Sigmoid colon (tissue), 3 donors: Measurements from ENCODE around the gene CORO2B.

Experiments used
- POLR2A ChIP-seq, 2 donors: fragments of 450-650 bp; IDR thresholded peaks; one replicate each; pipeline ENCODE4 v1.6.1; 2016; ENCODE audit warnings: antibody characterized with exemption in 2 of 2, mild to moderate bottlenecking in 2 of 2, moderate library complexity in 2 of 2
- TF ChIP-seq, protein P1 (sequence below), 4 experiments: fragments of 450-650 bp in 3 of 4; fragments of 200-600 bp in 1 of 4; IDR thresholded peaks; one replicate each; pipeline ENCODE4 v1.5.1; 2016 to 2019; ENCODE audit warnings: antibody characterized with exemption in 4 of 4, mild to moderate bottlenecking in 3 of 4, moderate library complexity in 2 of 4

DNA sequence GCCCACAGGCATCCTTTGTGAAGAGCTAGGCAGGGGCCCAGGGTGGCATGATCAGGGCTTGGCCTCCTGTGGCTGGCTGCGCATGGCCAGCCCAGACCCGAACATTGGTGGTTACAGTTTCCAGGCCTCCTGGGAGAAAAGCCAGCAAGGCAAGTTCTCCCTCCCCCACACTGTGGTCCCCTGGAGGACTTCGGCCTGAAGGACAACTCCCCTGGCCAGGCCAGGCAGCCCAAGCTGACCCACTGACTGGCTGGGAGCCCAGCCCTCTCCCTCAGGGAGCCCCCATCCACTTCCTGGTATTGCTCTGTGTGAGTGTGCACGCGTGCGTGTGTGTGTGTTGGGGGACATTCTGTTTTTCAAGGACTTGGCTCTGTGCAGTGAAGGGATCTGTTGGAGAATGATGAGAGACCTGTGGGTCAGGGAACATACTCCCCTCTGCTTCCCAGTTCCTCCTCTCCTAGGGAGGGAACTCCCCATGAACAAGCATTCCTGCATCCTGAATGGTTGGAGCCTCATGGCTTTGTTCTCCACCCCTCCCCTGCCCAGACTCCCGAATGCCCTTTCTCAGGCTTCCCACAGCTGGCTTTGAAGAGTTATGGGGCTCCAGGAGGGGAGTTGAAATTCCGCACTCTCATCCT is 29.5 kb downstream of the CORO2B start:
- TF ChIP-seq, protein P1, sequence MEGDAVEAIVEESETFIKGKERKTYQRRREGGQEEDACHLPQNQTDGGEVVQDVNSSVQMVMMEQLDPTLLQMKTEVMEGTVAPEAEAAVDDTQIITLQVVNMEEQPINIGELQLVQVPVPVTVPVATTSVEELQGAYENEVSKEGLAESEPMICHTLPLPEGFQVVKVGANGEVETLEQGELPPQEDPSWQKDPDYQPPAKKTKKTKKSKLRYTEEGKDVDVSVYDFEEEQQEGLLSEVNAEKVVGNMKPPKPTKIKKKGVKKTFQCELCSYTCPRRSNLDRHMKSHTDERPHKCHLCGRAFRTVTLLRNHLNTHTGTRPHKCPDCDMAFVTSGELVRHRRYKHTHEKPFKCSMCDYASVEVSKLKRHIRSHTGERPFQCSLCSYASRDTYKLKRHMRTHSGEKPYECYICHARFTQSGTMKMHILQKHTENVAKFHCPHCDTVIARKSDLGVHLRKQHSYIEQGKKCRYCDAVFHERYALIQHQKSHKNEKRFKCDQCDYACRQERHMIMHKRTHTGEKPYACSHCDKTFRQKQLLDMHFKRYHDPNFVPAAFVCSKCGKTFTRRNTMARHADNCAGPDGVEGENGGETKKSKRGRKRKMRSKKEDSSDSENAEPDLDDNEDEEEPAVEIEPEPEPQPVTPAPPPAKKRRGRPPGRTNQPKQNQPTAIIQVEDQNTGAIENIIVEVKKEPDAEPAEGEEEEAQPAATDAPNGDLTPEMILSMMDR (IDR thresholded peaks at IDR 0.05): no peak
- no peak for TF ChIP-seq POLR2A (IDR thresholded peaks at IDR 0.05)
